Tibial artery (tissue), 4 donors: ENCODE results near the gene ITGB7.

ENCODE experiments used
- DNase-seq, 2 donors: peaks; one replicate each; pipeline ENCODE4 v3.0.0-alpha.2; 2019
- H3K27ac ChIP-seq, 2 donors: fragments of 200-600 bp; sonication (generic) in 1 of 2; 1 replicate in 1 of 2; 2 replicates in 1 of 2; pipeline ENCODE4 v1.5.1; 2018 to 2019; ENCODE audit warnings: mild to moderate bottlenecking in 1 of 2
- H3K27me3 ChIP-seq, 2 donors: fragments of 200-600 bp; sonication (generic) in 1 of 2; one replicate each; pipeline versions ENCODE4 v1.5.1 to v1.6.0; 2016 to 2019
- H3K36me3 ChIP-seq, 3 donors: fragments of 200-600 bp; sonication (generic) in 2 of 3; one replicate each; pipeline ENCODE4 v1.5.1; 2016 to 2019; ENCODE audit warnings: mild to moderate bottlenecking in 2 of 3
- H3K4me1 ChIP-seq, 4 donors: fragments of 200-600 bp; sonication (generic) in 2 of 4; 1 replicate in 3 of 4; 2 replicates in 1 of 4; pipeline ENCODE4 v1.5.1; 2016 to 2019
- H3K4me3 ChIP-seq, 2 donors: fragments of 200-600 bp; sonication (generic) in 1 of 2; 1 replicate in 1 of 2; 2 replicates in 1 of 2; pipeline ENCODE4 v1.5.1; 2018 to 2019; ENCODE audit warnings: mild to moderate bottlenecking in 2 of 2
- H3K9me3 ChIP-seq, 3 donors: fragments of 200-600 bp; sonication (generic) in 1 of 3; one replicate each; pipeline ENCODE4 v1.5.1; 2016 to 2019
- CTCF ChIP-seq, 2 experiments: fragments of 200-600 bp in 1 of 2; fragments of 450-650 bp in 1 of 2; IDR thresholded peaks; one replicate each; pipeline ENCODE4 v1.5.1; 2017 to 2019; ENCODE audit warnings: antibody characterized with exemption in 2 of 2, mild to moderate bottlenecking in 1 of 2, moderate library complexity in 1 of 2
- intact Hi-C: fragments of 100-400 bp; cut with DNase I; formaldehyde crosslinking; loops from one replicate; pipeline ENCODE4 v1.15.0; 2023; ENCODE audit warnings: low total_unique reads

ITGB7 gene

GRCh38 chr12:53160673-53161072 is 46.4 kb downstream of the ITGB7 start:
- Histone ChIP-seq H3K36me3 (peaks cover 0 to 21% (median 0%) of the 10 kb centered on the region in 3 donors), H3K9me3 (no peaks in the 10 kb centered on the region), H3K27me3 (no peaks in the 10 kb centered on the region), H3K27ac (peak overlapping the region in 1 of 2 donors; percentile 84), H3K4me3 (no peak overlapping the region), H3K4me1 (peaks cover 0 to 42% (median 31%) of the 10 kb centered on the region in 4 donors)
- no peak for TF ChIP-seq CTCF (IDR thresholded peaks at IDR 0.05)
- DNase-seq: no peak
- intact Hi-C loops: no loop called here

GRCh38 chr12:53160000-53160399 is 47.1 kb downstream of the ITGB7 start:
- no peak for DNase-seq
- Histone ChIP-seq H3K4me1 (peaks cover 0 to 49% (median 31%) of the 10 kb centered on the region in 4 donors), H3K4me3 (no peak overlapping the region), H3K27me3 (no peaks in the 10 kb centered on the region), H3K27ac (peak overlapping the region; percentile 84 to 90), H3K36me3 (peaks cover 0 to 19% (median 0%) of the 10 kb centered on the region in 3 donors), H3K9me3 (no peaks in the 10 kb centered on the region)
- no peak for TF ChIP-seq CTCF (IDR thresholded peaks at IDR 0.05)
- intact Hi-C loops: loop anchor here (5.0 kb wide), 2 partner anchors 37 to 83 kb away; partner anchors contain the start of gene SPRYD3

- DNase-seq: peak; percentile 90 to 93
- TF ChIP-seq CTCF (IDR thresholded peaks at IDR 0.05): peak; percentile 95 to 97
- Histone ChIP-seq H3K27ac (peak overlapping the region; percentile 84 to 90), H3K4me3 (no peak overlapping the region), H3K4me1 (peaks cover 0 to 56% (median 37%) of the 10 kb centered on the region in 4 donors), H3K27me3 (no peaks in the 10 kb centered on the region), H3K36me3 (peaks cover 0 to 17% (median 0%) of the 10 kb centered on the region in 3 donors), H3K9me3 (no peaks in the 10 kb centered on the region)
- intact Hi-C loops: loop anchor here (5.0 kb wide), 2 partner anchors 38 to 82 kb away; partner anchors contain the start of gene SPRYD3
Observed at GRCh38 chr12:53159195-53159839, 47.7 kb downstream of the ITGB7 start.

GRCh38 chr12:53152390-53152789 is 54.7 kb downstream of the ITGB7 start:
- H3K27ac ChIP-seq: peak overlapping the region in 1 of 2 donors; percentile 3
- H3K4me3 ChIP-seq: no peak overlapping the region
- peaks cover 0 to 59% (median 20%) of the 10 kb centered on the region in 4 donors for H3K4me1 ChIP-seq
- no peaks in the 10 kb centered on the region for H3K9me3 ChIP-seq
- H3K27me3 ChIP-seq: no peaks in the 10 kb centered on the region
- intact Hi-C loops: loop anchor here (5.0 kb wide), 1 partner anchor 35 kb away; no protein-coding TSS in a partner anchor
- no peaks in the 10 kb centered on the region for H3K36me3 ChIP-seq
- no peak for DNase-seq
- no peak for TF ChIP-seq CTCF (IDR thresholded peaks at IDR 0.05)

- Histone ChIP-seq H3K9me3 (no peaks in the 10 kb centered on the region), H3K4me1 (peaks cover 0 to 51% (median 8%) of the 10 kb centered on the region in 4 donors), H3K27ac (no peak overlapping the region), H3K4me3 (no peak overlapping the region), H3K36me3 (no peaks in the 10 kb centered on the region), H3K27me3 (no peaks in the 10 kb centered on the region)
- TF ChIP-seq CTCF (IDR thresholded peaks at IDR 0.05): no peak
- no peak for DNase-seq
- intact Hi-C loops: loop anchor here (5.0 kb wide), 1 partner anchor 34 kb away; no protein-coding TSS in a partner anchor
Observed at GRCh38 chr12:53151039-53151438, 56.0 kb downstream of the ITGB7 start.
